GM19239 (cell line): ENCODE results near the gene DBF4B.
"Not testable (repeated sequence)": the region's sequence is repeated elsewhere in the genome, so short reads cannot be mapped to it uniquely, and the experiment has no call there.

Source experiments
- DNase-seq: peaks from one replicate; pipeline ENCODE4 v3.0.0; 2011; ENCODE audit warnings: low spot score; ENCODE audit not compliant: insufficient read length
- FAIRE-seq: peaks from 2 replicates; lab custom pipeline; 2011; peaks lifted over from hg19 to GRCh38; lab: Jason Lieb, UNC

Gene DBF4B

DNA sequence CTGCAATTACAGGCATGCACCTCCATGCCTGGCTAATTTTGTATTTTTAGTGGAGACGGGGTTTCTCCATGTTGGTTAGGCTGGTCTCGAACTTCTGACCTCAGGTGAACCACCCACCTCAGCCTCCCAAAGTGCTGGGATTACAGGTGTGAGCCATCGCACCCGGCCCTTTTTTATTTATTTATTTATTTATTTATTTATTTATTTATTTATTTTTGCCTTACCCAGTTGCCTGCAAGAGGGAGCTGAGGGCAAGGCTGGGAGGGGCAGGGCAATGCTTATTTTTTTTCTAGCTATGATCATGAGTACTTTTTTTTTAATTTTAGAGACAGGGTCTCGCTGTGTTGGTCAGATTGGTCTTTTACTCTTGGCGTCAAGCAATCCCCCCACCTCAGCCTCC, 17.7 kb downstream of the DBF4B start:
- DNase-seq, FAIRE-seq: not testable (repeated sequence)

- FAIRE-seq = no peak
- DNase-seq = no peak
Observed at GRCh38 chr17:44733753-44734152, 25.3 kb downstream of the DBF4B start.

DNA sequence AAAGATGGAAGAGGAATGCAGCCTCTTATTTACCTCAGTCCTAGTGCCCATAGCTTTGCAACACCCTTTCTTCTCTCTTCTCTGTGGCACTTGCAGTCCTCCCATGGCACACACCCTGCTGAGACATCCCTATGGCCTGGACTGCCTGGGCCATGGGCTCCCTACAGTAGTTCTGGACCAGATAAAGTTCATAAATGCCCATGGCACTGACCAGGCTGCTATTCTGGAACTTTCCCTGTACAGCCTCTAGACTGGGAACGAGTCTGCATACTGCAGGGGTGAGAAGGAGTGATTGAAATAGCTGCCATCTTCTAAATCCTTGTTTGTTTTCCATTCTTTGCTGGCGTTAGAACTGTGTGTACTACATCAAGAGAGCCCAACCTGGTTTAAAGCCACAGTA, 25.8 kb downstream of the DBF4B start:
- FAIRE-seq (no peak), DNase-seq (no peak)

DNA sequence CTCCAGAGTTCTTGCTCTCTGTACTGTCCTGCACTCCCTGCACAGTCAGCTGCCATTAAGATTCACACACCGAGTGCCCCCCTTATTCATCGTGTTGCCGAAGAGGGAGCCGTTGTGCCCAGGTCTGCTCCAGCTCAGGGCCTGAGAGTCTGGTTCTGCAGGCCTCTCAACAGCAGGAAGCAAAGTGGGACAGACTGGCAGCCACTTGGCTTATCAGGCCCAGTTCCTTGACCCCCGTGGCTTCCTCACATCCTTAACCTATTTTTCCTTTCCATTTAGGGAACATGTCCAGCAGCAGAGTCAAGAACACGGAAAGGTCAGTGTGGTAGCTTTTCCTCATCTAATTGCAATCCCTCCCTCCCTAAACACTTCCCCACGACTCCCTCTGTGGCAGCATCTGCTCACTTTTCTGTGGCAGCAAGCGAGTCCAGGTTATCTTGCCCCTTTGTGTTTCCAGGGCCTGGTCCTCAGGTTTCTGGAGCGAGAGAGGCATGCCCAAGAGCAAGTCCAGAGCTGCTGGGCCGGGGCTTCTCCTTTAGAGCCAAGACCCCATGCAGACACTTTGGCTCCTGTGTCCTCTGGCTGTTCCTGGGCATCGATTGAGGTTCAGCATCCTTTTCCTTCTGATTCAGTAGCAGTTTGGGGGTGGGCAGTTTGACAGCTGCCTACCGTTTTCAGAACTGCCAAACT, 28.2 kb downstream of the DBF4B start:
- DNase-seq (no peak), FAIRE-seq (no peak)

- no peak for FAIRE-seq
- no peak for DNase-seq
Observed at GRCh38 chr17:44738214-44738906, 29.9 kb downstream of the DBF4B start.

- DNase-seq (no peak), FAIRE-seq (no peak)
Observed at GRCh38 chr17:44741316-44741715, 32.9 kb downstream of the DBF4B start.

DNA sequence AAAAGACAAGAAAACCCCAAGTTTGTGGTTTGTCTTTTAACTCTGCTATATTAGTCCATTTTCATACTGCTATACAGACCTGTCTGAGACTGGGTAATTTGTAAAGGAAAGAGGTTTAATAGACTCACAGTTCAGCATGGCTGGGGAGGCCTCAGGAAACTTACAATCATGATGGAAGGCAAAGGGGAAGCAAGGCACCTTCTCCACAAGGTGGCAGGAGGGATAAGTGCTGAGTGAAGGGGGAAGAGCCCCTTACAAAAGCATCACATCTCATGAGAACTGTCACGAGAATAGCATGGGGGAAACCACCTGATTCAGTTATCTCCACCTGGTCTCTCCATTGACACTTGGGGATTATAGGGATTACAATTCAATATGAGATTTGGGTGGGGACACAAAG, 36.8 kb downstream of the DBF4B start:
- FAIRE-seq = no peak

GRCh38 chr17:44745738-44746137, 37.3 kb downstream of the DBF4B start:
- DNase-seq, FAIRE-seq: not testable (repeated sequence)

More for the DNA sequence above, 36.8 kb downstream of the DBF4B start:
- DNase-seq = no peak

DNA sequence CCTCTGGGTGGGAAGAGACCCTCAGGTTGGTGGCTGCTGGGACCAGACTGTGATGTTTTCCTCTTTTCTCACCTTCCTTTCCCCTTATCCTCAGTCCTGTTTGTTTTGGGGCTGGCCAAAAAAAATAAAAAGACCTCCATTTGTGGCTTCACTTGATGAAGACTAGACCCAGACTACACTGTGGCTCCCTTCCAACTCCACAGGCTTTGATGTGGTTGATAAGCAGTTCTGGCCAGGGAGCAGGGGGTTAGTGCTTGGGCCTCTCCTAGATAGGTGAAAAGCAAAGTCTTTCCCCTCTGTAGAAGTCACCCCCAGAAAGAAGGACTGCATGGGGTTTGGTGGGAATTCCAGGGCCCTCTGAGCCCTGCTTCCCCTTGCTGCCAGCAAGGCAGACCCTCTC, 39.1 kb downstream of the DBF4B start:
- FAIRE-seq (no peak), DNase-seq (no peak)

GRCh38 chr17:44749076-44749979, 40.9 kb downstream of the DBF4B start:
- FAIRE-seq = no peak
- DNase-seq = no peak

GRCh38 chr17:44749980-44750318, 41.5 kb downstream of the DBF4B start:
- no peak for FAIRE-seq
- no peak for DNase-seq

GRCh38 chr17:44751331-44751730, 42.9 kb downstream of the DBF4B start:
- no peak for DNase-seq
- FAIRE-seq = no peak

GRCh38 chr17:44751806-44752205, 43.3 kb downstream of the DBF4B start:
- FAIRE-seq = no peak
- DNase-seq = no peak

GRCh38 chr17:44752953-44753861, 44.7 kb downstream of the DBF4B start:
- FAIRE-seq (no peak), DNase-seq (no peak)

DNA sequence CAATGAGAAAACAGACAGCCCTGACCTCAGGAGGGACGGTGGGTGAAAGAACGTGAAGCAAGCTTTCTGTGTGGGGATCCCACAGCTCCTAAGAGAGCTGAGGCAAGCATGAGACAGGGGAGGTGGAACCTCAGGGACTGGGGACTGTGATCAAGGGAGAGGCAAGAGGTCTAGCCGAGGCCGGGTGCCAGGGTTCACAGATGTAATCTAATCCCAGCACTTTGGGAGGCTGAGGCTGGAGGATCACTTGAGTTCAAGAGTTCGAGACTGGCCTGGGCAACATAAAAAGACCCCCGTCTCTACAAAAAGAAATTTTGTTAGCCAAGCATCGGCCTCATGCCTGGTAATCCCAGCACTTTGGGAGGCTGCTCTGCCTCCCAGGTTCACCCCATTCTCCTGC, 45.8 kb downstream of the DBF4B start:
- FAIRE-seq (no peak), DNase-seq (no peak)

DNA sequence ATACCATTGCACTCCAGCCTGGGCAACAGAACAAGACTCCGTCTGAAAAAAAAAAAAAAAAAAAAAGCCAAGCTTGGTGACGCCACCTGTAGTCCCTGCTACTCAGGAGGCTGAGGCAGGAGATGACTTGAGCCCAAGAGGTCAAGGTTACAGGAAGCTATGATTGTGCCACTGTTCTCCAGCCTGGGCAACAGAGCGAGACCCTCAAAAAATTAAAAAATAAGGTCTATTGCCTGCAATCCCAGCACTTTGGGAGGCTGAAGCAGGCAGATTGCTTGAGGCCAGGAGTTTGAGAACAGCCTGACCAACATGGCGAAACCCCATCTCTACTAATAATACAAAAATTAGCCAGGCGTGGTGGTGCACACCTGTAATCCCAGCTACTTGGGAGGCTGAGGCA, 46.7 kb downstream of the DBF4B start:
- not testable (repeated sequence) for DNase-seq, FAIRE-seq

DNA sequence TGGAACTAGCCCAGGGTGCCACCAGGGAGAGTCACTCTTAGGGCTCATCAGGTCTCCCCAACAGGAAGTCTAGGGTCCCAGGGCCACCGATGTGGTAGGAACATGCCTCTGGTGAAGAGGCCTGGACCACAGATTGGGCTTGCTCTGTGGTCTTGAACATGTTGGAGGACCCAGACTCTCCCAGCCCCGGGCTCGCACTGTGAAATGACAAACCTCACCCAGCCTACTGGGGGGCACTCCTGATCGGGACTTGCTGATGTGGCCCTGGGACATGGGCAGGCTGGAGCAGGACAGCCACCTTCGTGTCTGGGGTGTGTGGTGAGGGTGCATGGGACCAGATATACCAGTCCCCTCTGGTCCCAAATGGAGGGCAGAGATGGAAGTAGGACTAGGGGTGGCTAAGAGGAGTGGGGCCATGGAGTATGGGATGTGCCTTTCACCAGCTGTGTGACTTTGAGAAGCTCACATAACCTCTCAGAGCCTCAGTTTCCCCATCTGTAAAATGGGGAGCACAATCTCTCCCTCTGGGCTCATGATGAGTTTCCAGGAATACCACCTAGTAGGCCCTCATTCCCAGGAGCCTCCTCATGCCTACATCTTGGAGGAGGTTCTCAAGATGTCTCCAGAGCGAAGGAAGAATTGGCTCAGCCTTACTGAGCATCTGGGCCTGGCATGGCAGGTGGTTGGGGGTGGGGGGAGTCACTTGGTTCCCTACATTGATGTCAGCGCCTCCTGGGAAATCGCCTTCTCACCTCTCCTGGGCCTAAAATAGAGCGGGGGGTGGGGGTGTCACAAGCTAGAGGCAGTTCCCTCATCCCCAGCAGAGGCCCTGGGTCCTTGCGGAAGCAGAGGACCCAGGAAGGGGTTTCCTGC, 48.8 kb downstream of the DBF4B start:
- DNase-seq (no peak), FAIRE-seq (no peak)

- FAIRE-seq (no peak), DNase-seq (no peak)
Observed at GRCh38 chr17:44757918-44758413, 49.5 kb downstream of the DBF4B start.
